DND-41 (cell line): ENCODE results near the gene NAA20.

ENCODE experiments used
- CTCF ChIP-seq: IDR thresholded peaks from 2 replicates; pipeline ENCODE4 v1.5.1; 2012; ENCODE audit warnings: borderline replicate concordance, low read length, moderate library complexity, mild to moderate bottlenecking; ENCODE audit not compliant: poor library complexity, severe bottlenecking; ENCODE audit errors: extremely low read depth
- EZH2 ChIP-seq: IDR thresholded peaks from 3 replicates; pipeline ENCODE4 v1.6.1; 2012; ENCODE audit warnings: borderline replicate concordance, low read depth, mild to moderate bottlenecking, moderate library complexity, low read length, inconsistent platforms; ENCODE audit not compliant: severe bottlenecking

GRCh38 chr20:19968028-19968427 is 49.1 kb upstream of the NAA20 start:
- TF ChIP-seq CTCF = no peak
- TF ChIP-seq EZH2 = no peak
